ENCODE data around the gene SLC25A39. TPM values are rescaled to one million over a fixed set of nuclear protein-coding genes. Genes with fewer than 3 reads are reported as not detected.

Gene SLC25A39
- total RNA-seq, 1 donor from 2014 or later: 91.6 TPM

DNA sequence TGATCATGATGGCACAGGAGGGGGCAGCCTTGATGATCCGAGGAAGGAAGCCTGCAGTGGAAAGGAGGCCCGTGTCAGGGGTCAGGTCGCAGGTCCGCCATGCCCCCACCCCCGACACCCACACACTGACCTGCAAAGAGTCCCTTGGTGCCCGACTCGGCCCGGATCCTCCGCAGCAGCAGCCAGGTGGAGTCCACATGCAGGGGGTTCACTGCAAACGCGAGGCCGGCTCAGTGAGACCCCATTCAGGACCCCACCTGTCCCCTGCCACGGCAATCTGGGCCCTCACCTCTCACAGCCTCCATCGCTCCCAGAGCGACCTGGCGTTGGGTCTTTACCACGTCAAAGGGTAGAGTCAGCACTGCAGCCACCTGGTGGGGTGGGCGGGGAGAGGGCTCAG, 4.6 kb downstream of the SLC25A39 start:
- DNase-seq (ENCODE audit: low spot score): no peak

DNA sequence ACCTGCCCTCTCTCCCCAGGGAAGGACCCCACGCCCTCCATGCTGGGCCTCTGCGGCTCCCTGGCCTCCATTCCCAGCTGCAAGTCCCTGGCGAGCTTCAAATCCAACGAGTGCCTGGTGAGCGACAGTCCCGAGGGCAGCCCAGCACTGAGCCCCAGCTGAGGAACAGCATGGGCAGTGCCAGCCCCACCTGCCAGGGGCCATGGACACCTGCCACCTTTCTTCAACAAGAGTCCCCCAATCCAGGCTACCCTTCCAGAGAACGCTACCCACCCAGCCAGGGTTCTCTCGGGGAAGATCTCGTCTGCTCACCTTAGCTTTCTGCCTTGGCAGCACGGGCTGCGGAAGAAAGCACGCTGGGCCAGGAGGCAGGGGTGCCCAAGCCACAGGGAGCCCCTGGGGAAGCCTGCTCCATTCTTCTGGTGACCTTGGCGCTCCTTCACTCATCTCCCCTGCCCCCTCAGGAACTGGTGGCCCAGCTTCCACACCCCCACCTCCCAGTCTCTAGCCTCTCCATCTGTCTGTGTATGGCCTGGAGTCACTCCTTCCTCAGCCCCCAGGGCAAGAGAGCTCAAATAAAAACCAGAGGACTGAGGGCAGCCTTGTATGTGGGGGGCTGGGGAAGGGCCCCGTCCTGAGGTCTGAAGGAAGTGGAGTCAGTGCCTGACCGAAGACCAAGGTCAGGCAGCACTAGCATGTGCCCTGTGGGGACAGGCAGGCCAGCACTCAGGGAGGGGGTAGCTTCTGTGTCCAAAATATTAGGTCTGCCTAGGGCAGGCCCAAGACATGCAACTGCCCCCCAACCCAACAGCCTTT, 6.3 kb downstream of the SLC25A39 start:
- DNase-seq (ENCODE audit: low spot score): no peak
- no peak for ATAC-seq
- intact Hi-C loops (cut with DNase I): no loop called here

More for the DNA sequence above, 4.6 kb downstream of the SLC25A39 start:
- intact Hi-C loops (cut with DNase I): no loop called here
- no peak for ATAC-seq

DNA sequence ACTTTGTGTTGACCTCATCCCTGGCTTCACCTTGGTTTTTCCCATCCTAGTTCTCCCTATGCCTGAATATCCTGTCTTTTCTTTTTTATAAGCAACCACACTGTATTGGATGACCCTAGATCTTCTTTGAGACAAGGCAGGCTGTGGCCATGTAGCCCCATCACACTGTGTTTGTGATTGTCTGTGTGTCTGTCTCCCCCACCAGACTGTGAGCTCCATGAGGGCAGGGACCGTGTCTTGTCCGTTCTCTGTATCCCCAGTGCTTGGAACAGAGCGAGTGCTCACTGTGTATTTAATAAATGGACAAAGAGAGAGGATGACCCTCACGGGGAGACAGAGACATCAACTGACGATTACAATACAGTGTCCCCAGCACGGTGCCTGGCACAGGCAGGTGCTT, 7.1 kb downstream of the SLC25A39 start:
- ATAC-seq (no peak), DNase-seq (ENCODE audit: low spot score) (no peak)
- intact Hi-C loops (cut with DNase I): no loop called here

DNA sequence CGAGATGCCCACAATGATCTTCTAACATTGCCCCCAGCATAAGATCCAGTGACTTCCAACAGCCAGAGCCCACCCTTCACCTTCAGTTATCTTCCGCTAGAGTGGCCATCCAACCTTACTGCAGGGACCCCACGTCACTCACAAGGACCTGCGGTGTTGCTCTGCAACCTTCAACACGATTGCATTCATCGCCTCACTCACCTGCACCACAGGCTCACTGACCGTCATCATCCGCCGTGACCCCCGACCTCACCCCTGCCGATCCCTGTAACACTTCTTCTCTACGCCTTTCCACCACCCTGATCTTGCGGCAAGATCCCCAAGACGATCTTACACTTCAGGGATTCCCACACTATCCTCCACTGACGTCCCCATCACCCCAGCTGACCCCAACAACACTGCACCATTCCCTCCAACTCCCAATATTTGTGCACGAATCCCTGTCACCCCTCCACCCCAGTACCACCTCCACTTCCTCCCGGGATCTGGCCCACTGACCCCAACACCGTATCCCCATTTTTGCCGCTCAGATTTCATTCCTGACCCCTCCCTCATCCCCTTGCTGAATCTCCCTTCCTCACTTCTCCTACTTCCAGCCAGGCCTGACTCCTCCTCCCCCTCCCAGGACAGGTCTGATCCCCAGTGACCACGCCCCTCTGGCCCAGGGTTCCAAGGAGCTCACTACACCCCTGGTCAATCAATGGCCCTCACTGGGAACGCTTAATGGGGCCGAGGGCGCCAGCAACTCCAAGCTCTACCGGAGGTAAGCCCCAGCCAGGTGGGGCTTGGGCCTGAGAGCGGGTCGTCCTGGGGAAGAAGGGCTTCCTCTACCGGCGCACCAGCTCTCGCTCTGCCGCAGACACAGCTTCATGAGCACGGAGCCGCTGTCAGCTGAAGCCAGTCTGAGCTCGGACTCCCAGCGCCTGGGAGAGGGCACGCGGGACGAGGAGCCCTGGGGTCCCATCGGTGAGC, 8.6 kb downstream of the SLC25A39 start:
- intact Hi-C loops (cut with DNase I): no loop called here
- DNase-seq (ENCODE audit: low spot score): no peak
- no peak for ATAC-seq

DNA sequence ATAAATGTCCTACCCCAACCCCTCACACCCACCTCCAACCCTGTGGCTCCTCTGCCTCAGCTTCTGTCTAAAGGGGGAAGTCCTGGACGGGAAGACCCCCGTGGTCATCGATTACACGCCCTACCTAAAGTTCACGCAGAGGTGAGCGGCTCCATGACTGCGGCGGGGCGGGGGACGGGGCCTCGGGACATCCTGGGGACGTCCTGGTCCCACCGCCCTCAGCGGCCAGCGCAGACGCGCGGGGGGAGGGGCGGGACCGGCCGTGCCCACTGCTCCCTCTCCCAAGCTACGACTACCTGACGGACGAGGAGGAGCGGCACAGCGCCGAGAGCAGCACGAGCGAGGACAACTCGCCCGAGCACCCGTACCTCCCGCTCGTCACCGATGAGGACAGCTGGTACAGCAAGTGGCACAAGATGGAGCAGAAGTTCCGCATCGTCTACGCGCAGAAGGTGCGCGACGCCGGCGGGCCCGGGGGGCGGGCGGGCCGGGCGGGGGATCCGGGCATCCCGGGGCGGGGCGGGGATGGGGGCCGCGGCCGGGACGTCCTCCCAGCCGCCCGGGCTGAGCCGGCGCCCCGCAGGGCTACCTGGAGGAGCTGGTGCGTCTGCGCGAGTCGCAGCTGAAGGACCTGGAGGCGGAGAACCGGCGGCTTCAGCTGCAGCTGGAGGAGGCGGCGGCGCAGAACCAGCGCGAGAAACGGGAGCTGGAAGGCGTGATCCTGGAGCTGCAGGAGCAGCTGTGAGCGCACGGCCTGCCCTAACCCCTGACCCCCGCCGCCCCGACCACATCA, 9.6 kb downstream of the SLC25A39 start:
- DNase-seq (ENCODE audit: low spot score) (no peak), ATAC-seq (no peak)
- intact Hi-C loops (cut with DNase I): loop anchor here (5.0 kb wide), 1 partner anchor 1238 kb away; no protein-coding TSS in a partner anchor

DNA sequence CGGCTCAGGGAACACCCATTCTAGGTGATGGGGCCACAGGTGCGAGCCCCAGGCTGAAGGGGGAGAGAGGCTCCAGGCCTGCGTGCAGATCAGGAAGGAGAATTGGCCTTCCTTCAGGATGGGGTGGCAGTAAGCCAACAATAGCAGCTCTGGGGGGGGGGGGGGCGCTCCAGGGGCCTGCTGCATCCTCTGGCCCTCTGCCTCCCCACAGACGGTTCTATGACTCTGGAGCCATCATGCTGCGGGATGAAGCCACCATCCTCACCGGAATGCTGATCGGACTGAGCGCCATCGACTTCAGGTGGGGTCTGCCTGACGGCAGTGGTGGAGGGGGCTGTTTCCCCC, 10.1 kb downstream of the SLC25A39 start:
- intact Hi-C loops (cut with DNase I): loop anchor here (5.0 kb wide), 1 partner anchor 1237 kb away; no protein-coding TSS in a partner anchor
- no peak for ATAC-seq

DNA sequence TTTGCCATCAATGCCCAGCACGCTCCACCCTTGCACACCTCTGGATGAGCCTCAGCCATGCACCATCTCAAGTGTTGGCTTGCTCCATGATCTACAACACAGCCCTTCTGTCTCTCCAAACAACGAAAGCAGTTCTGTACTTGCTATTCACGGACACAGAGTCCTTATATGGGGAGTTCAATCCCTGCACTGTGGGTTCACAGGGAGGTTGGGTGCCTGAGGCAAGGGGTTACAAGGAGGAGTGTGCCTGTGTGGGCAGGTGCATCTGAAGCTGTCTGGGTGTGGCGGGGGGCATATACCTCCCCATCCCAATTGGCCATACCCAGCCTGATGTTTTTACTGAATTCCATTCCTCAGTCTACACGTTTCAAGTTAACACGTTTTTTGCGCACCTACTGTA, 10.6 kb downstream of the SLC25A39 start:
- DNase-seq (ENCODE audit: low spot score) (no peak), ATAC-seq (no peak)

More for the DNA sequence above, 10.1 kb downstream of the SLC25A39 start:
- no peak for DNase-seq (ENCODE audit: low spot score)

DNA sequence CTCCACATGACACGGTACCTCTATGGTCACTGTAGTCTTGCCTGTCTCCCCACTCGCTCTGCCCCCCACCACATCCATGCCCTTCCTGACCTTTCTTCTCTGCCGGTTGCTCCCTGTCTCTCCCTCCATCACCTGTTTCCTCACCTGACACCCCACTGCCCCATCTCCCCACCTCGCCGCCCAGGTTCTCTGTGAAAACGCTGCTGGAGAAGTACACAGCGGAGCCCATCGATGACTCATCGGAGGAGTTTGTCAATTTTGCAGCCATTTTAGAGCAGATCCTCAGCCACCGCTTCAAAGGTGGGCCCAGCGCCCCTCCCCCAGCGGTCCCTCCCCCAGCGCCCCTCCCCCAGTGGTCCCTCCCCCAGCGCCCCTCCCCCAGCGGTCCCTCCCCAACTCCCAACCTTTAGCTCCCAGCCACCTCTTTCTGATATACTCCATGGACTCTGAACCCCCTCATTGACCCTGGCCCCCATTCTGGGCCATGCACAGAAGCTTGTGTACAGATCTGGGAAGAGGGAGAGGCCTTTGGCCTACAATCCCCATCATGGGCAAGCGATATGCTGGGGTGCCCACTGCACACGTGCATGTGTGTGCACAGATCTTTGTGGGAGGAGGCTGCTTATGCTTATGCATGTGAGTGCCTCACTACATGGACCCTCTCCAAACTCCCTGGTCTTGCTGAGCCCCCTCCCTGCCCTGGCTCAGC, 12.1 kb downstream of the SLC25A39 start:
- intact Hi-C loops (cut with DNase I): loop anchor here (5.0 kb wide), 1 partner anchor 1235 kb away; no protein-coding TSS in a partner anchor
- ATAC-seq (no peak), DNase-seq (ENCODE audit: low spot score) (no peak)

More for the DNA sequence above, 10.6 kb downstream of the SLC25A39 start:
- intact Hi-C loops (cut with DNase I): loop anchor here (5.0 kb wide), 1 partner anchor 1237 kb away; no protein-coding TSS in a partner anchor

DNA sequence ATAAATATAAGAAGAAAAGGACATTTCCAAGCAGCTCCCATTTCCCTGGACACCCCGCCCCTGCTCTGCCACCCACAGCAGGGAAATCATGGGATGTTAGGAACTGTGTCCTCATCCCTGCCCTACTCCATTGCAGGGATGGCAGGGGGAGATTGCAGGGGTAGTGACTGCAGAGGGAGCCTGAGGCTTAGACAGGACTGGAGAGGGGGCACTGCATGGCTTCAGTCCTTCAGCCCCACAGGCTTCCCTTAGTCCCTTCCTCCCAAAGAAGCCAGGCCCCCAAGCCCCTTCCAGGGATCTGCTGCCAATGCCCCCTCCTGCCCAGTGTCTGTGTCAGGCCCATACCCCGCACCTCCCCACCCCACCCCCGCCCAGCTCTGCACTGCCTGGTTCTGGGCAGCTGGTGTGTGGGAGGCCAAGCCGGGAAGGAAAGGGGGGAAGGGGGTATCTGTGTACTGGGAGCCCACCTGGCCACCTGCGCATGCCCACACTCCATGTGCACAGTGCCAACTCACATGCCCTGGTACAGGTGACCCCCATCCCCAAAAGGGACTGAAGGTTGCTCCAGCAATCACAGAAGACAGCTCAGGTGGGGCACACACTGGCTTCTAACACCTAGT, 13.0 kb downstream of the SLC25A39 start:
- no peak for ATAC-seq
- intact Hi-C loops (cut with DNase I): loop anchor here (5.0 kb wide), 1 partner anchor 1234 kb away; no protein-coding TSS in a partner anchor
- DNase-seq (ENCODE audit: low spot score): no peak

DNA sequence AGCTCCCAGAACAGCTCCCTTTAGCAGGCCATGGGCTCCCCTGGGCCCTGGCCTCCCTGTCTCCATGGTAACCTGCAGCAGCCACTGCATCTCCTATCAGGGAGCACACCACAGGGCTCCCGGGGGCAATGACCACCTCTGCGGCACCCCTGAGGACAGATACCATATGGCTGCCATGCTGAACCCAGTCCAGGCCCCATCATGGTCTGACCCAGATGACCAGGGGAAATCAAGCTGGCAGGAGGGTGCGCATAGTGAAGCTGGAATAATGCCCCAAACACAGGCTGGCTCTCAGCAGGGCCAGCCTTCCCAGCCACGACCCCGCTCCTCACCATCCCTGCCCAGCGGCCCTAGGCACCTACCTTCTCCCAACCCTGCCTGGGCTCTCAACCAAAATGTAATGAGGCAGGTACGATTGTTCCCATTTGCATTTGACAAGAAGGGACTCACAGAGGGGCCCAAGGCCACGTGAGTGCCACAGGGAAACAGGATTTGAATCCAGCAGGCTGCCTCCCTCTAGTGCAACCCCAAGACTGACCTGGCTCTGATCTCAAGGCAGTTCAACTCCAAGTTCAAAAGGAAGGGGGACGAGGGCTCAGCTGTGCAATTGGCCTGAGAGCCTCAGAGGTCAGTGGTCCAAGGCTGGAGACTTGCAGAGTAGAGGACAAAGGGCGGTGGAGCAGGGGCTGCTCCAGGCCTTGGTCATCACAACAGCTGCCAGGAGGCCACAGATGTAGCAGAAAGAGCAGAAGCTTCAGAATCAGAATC, 13.8 kb downstream of the SLC25A39 start:
- no peak for DNase-seq (ENCODE audit: low spot score)
- no peak for ATAC-seq
- intact Hi-C loops (cut with DNase I): loop anchor here (5.0 kb wide), 1 partner anchor 1233 kb away; no protein-coding TSS in a partner anchor

DNA sequence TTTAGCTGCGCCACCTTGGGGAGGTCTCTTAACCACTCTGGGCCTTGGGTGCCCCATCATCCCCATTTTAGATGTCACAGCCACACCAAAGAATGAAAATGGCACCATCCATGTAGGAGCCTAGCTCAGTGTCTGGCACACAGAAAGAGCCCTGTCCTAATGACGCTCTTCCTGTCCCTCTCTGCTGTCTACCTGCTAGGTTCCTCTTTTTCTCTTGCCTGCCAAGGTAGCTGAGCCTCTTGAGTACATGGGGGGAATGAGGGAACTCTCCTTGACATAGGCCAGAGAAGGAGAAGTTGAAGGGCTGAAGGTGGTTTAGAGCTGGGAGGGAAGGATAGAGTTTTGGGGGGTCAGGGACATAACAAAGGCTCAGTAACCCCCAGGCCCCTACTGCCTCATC, 14.4 kb downstream of the SLC25A39 start:
- intact Hi-C loops (cut with DNase I): loop anchor here (5.0 kb wide), 1 partner anchor 1233 kb away; no protein-coding TSS in a partner anchor
- DNase-seq (ENCODE audit: low spot score): no peak
- no peak for ATAC-seq

DNA sequence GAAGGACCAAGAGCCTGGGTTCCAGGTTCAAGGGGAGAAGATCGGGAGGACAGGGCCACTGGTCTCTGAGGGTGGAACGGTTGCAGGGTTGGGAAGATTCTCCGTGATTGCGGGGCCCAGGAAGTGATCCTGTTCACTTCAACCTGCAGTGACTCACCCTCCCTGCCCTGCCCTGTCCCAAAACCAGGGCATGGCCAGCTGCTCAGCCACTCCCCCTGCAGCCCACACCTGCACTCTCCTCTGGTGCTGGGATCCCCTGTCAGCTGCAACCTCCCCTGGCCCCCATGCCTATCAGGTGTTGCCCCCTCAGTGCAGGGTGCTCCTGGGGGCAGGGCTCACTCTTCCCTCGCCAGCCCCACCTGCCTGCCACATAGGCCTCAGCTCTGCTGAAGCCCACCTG, 15.2 kb downstream of the SLC25A39 start:
- intact Hi-C loops (cut with DNase I): no loop called here
- no peak for ATAC-seq
- no peak for DNase-seq (ENCODE audit: low spot score)

DNA sequence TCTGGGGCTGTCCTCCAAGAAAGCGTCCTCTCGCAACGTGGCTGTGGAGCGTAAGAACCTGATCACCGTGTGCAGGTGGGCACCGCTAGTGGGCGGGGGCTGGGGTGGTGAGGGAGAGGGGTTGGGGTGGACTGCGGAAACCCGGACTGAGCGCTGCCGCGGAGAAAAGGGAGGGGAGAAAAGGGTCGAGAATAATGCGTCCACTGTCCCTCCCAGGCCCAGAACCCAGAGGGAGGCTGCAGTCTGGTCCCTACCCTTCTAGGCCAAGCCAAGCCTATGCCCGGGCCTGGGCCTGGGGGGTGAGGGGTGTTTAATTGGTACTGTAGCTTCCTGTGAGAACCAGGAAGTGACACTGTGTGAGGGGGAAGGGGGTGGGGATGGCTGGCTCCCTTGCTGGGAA, 15.8 kb downstream of the SLC25A39 start:
- DNase-seq (ENCODE audit: low spot score) (no peak), ATAC-seq (peak; percentile 8)
- intact Hi-C loops (cut with DNase I): no loop called here

DNA sequence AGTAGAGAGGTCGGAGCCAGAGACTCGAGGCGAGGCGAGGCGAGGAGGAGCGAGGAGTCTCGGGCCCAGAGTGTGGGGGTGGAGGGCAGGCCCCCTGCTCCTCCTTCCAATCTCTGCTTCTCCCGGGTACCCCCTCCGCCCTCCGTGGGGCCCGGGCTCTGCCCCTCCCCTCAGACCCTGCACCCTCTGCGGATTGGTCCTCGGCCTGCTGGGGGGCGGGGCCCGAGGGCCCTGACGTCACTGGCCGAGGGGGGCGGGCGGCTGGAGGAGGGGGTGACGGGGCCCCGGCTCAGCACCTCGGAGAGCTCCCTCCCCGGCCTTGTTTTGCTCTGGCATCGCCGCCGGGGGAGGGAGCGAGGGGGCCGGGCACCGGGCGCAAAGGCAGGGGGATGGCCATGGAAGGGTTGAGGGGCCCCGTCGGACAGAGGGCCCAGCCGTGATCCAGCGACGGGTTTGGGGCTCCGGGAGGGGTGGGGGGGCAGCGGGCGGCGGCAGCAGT, 16.3 kb downstream of the SLC25A39 start, which contains the start of gene RUNDC3A:
TSS of gene RUNDC3A (plus strand) at position 282 of the 499 bp plus-strand sequence. CDS start 232 bp downstream, outside the sequence.
- intact Hi-C loops (cut with DNase I): no loop called here
- DNase-seq (ENCODE audit: low spot score) (peak; percentile 94), ATAC-seq (peak; percentile 98)

DNA sequence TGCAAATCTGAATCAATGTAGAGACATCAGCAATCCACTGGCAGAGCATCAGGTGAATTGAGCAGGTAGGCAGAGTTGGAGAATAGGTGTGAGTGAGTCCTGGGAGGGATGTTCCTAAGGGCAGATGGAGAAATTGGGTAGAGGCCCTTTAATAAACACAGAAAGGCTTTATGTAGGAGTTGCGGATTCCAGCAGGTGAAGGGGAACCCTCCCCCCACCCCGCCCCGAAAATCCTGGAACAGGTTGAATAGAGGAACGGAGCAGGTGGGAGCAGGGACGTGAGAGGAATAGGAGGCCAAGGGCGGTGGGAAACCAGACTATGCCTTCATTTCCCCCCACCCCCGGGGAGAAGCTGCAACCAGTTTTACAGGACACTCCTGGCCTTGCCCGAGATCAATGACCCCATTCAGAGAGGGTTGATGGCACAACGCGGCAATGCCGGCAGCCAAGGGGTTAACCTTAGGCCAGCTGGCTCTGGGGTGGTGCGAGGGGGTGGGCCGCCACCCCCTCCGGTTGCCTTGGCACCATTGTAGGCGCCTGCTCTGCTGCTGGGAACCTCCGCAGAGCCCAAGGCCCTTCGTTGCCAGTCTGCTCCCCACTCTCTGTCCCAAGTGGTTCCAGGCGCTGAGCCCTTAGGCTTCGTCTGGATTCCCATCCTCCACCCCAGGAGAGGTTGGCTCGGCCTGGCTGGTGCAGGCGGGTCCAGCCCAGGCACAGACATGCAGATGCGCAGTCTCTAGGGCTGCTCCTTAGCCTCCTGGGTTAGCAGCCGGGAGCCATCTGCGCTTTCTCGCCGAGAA, 17.0 kb downstream of the SLC25A39 start:
- ATAC-seq: peak; percentile 77
- no peak for DNase-seq (ENCODE audit: low spot score)
- intact Hi-C loops (cut with DNase I): no loop called here

DNA sequence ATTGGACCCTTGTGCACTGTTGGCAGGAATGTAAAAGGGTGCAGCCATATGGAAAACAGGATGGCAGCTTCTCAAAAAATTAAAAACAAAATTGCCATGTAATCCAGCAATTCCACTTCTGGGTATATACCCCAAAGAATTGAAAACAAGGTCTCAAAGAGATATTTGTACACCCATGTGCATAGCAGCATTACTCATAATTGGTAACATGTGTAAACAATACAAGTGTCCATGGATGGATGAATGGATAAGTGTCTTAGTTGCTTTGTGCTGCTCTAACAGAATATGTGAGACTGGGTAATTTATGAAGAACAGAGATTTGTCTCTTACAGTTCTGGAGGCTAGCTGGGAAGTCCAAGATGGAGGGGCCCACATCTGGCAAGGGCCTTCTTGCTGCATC, 20.0 kb downstream of the SLC25A39 start:
- no peak for DNase-seq (ENCODE audit: low spot score)
- no peak for ATAC-seq
- intact Hi-C loops (cut with DNase I): no loop called here

All from sciatic nerve (tissue), 2 donors.